Measurements from ENCODE around the gene CAPN5. TPM values are rescaled to one million over a fixed set of nuclear protein-coding genes. Genes with fewer than 3 reads are reported as not detected.

CAPN5 gene
- total and polyA plus RNA-seq, 2 of the 13 experiments (the other 11 are each of a cell fraction or from before 2014, with no cell fraction given) = 0.27 to 1.2 TPM

- intact Hi-C loops (cut with micrococcal nuclease; ENCODE audit: unreplicated experiment) = no loop called here
- no peaks in the 10 kb centered on the region for H3K79me2 ChIP-seq (ENCODE audit: insufficient read depth, low read length)
These were observed 8.7 kb downstream of the CAPN5 start for GRCh38 chr11:77075425-77075905.

DNA sequence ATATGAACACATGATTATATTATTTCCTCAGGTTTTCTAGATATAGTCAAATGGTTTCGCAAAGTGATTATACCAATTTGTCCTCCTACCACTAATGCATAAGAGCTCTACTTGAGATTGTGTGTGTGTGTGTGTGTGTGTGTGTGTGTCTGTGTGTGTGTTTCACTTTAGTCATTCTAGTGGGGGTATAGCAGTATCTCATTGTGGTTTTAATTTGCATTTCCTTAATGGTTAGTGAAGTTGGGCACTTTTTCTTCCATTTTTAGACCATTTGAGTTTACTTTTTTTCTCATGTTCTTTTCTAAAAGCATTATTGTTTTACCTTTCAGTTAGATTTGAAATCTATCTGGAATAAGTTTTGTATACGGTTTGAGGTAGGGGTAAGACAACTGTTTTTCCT lies 12.9 kb downstream of the CAPN5 start:
- 46% methylated on average over 2 of the region's 2 CpGs for WGBS (ENCODE audit: low lambda C conversion rate)
- peaks cover 39% of the 10 kb centered on the region for H3K4me1 ChIP-seq (ENCODE audit: insufficient read depth, low read length)
- ChIA-PET POLR2A (no interaction called here), CTCF (ENCODE audit: low intra/inter-chr PET ratio, low total read pairs) (no interaction called here)
- no peak overlapping the region for H3K4me2 ChIP-seq (ENCODE audit: low read depth, low read length)
- ATAC-seq (no peak), FAIRE-seq (no peak), DNase-seq (ENCODE audit: low spot score) (no peak)
- BruUV-seq (replicated peaks) = no TSS peak
- TF ChIP-seq ZNF709 (CRISPR knock-in tag; IDR thresholded peaks at IDR 0.05) (no peak), TOPORS (CRISPR knock-in tag; IDR thresholded peaks at IDR 0.05) (no peak), ARNTL (CRISPR knock-in tag; IDR thresholded peaks at IDR 0.05) (no peak), NFE2L1 (CRISPR knock-in tag; IDR thresholded peaks at IDR 0.05; ENCODE audit: borderline replicate concordance) (no peak), ZNF768 (CRISPR knock-in tag; IDR thresholded peaks at IDR 0.05) (no peak)
- peaks cover 5 to 8% of the 10 kb centered on the region in 2 experiments; a peak in 3 of 5 replicates for H3K27me3 ChIP-seq (ENCODE audit: control insufficient read depth in 1 of 2, insufficient read depth in 2 of 2, low read length in 2 of 2)
- H2AFZ ChIP-seq (ENCODE audit: low read length) = no peak overlapping the region
- in situ Hi-C loops (cut with HindIII; ENCODE audit: extremely low pct_ligation_motif_present, low pct_unique_long_range_greater_than_20kb) = no loop called here
- no peaks in the 10 kb centered on the region for H3K9me3 ChIP-seq (ENCODE audit: low read length)
- H3K9ac ChIP-seq (ENCODE audit: insufficient read depth, low read depth, low read length) = no peak overlapping the region
- intact Hi-C loops (cut with micrococcal nuclease; ENCODE audit: unreplicated experiment) = no loop called here
- no peaks in the 10 kb centered on the region for H3K79me2 ChIP-seq (ENCODE audit: insufficient read depth, low read length)
- no peak overlapping the region for H3K4me3 ChIP-seq (replicated peaks in 1 of 3; ENCODE audit: insufficient read depth in 1 of 3, low read depth in 2 of 3, low read length in 3 of 3)
- no peaks in the 10 kb centered on the region for H4K20me1 ChIP-seq (ENCODE audit: insufficient read depth, low read length)
- no peak overlapping the region for H3K27ac ChIP-seq (ENCODE audit: extremely low read length, insufficient read depth, low read length)
- H3K36me3 ChIP-seq (replicated peaks in 1 of 2; ENCODE audit: control insufficient read depth in 1 of 2, insufficient read depth in 2 of 2, low read length in 2 of 2) = no peaks in the 10 kb centered on the region

More at GRCh38 chr11:77075425-77075905, 8.7 kb downstream of the CAPN5 start:
- Histone ChIP-seq H3K9me3 (ENCODE audit: low read length) (no peaks in the 10 kb centered on the region), H3K4me2 (ENCODE audit: low read depth, low read length) (no peak overlapping the region), H4K20me1 (ENCODE audit: insufficient read depth, low read length) (no peaks in the 10 kb centered on the region), H3K9ac (ENCODE audit: insufficient read depth, low read depth, low read length) (no peak overlapping the region), H3K36me3 (replicated peaks in 1 of 2; ENCODE audit: control insufficient read depth in 1 of 2, insufficient read depth in 2 of 2, low read length in 2 of 2) (no peaks in the 10 kb centered on the region), H3K4me1 (ENCODE audit: insufficient read depth, low read length) (peaks cover 25% of the 10 kb centered on the region), H3K27ac (ENCODE audit: extremely low read length, insufficient read depth, low read length) (no peak overlapping the region), H3K4me3 (replicated peaks in 1 of 3; ENCODE audit: insufficient read depth in 1 of 3, low read depth in 2 of 3, low read length in 3 of 3) (no peak overlapping the region), H2AFZ (ENCODE audit: low read length) (no peak overlapping the region), H3K27me3 (ENCODE audit: control insufficient read depth in 1 of 2, insufficient read depth in 2 of 2, low read length in 2 of 2) (peaks cover 0 to 26% of the 10 kb centered on the region in 2 experiments; a peak in 3 of 5 replicates)
- FAIRE-seq (no peak), DNase-seq (ENCODE audit: low spot score) (no peak), ATAC-seq (peak; percentile 60)
- BruUV-seq (replicated peaks) = no TSS peak
- TF ChIP-seq SNAPC2 (CRISPR knock-in tag; IDR thresholded peaks at IDR 0.05) (no peak), ZNF768 (CRISPR knock-in tag; IDR thresholded peaks at IDR 0.05) (peak; percentile 85), TFAP4 (IDR thresholded peaks at IDR 0.05; ENCODE audit: borderline replicate concordance, low read depth) (peak; percentile 40; the same call in 1 of the 2 replicates), NFIC (IDR thresholded peaks at IDR 0.05; ENCODE audit: low read length) (no peak), SP5 (CRISPR knock-in tag; IDR thresholded peaks at IDR 0.05; ENCODE audit: borderline replicate concordance, low read depth) (no peak), TBX2 (CRISPR knock-in tag; IDR thresholded peaks at IDR 0.05; ENCODE audit: borderline replicate concordance) (0 out of 2 replicates have a peak, but pooled peaks have one; percentile 6)
- ChIA-PET CTCF (ENCODE audit: low intra/inter-chr PET ratio, low total read pairs) (no interaction called here), POLR2A (interaction anchor here (1.0 kb wide), 1 partner anchor 9 kb away, joined by 4 read pairs; the partner anchor contains the start of gene CAPN5)
- 0% methylated on average over 2 of the region's 5 CpGs for WGBS (ENCODE audit: low lambda C conversion rate)
- in situ Hi-C loops (cut with HindIII; ENCODE audit: extremely low pct_ligation_motif_present, low pct_unique_long_range_greater_than_20kb) = no loop called here

Data from HepG2 (cell line).